T-helper 2 cell (primary cell): ENCODE measurements around the gene INTS7.
"Not testable (repeated sequence)": the region's sequence is repeated elsewhere in the genome, so short reads cannot be mapped to it uniquely, and the experiment has no call there.

Source experiments
- DNase-seq, 5 experiments: peaks; one replicate each; pipeline versions ENCODE4 v3.0.0 to v3.0.0-alpha.2; 2012 to 2022

INTS7 gene

GRCh38 chr1:211932231-211932932, 103.0 kb downstream of the INTS7 start:
- no peak for DNase-seq

- DNase-seq = no peak
Observed at GRCh38 chr1:211929683-211930082, 105.7 kb downstream of the INTS7 start.

GRCh38 chr1:211928993-211929637, 106.2 kb downstream of the INTS7 start:
- no peak for DNase-seq

- no peak for DNase-seq
Observed at GRCh38 chr1:211928290-211928801, 107.0 kb downstream of the INTS7 start.

- peak in 1 of 5 experiments; percentile 9 for DNase-seq
Observed at GRCh38 chr1:211925016-211925415, 110.3 kb downstream of the INTS7 start.

GRCh38 chr1:211924256-211924655, 111.1 kb downstream of the INTS7 start:
- DNase-seq = no peak

- DNase-seq = no peak
Observed at GRCh38 chr1:211923095-211923494, 112.3 kb downstream of the INTS7 start.

- no peak for DNase-seq
Observed at GRCh38 chr1:211921579-211922095, 113.7 kb downstream of the INTS7 start.

GRCh38 chr1:211920602-211921226, 114.6 kb downstream of the INTS7 start:
- DNase-seq = no peak

- no peak for DNase-seq
Observed at GRCh38 chr1:211920141-211920572, 115.2 kb downstream of the INTS7 start.

- DNase-seq = no peak
Observed at GRCh38 chr1:211918843-211919414, 116.4 kb downstream of the INTS7 start.

- not testable (repeated sequence) for DNase-seq
Observed at GRCh38 chr1:211916458-211916857, 118.9 kb downstream of the INTS7 start.

GRCh38 chr1:211915924-211916323, 119.4 kb downstream of the INTS7 start:
- DNase-seq = no peak

- DNase-seq = no peak
Observed at GRCh38 chr1:211912844-211913432, 122.4 kb downstream of the INTS7 start.

GRCh38 chr1:211912038-211912437, 123.3 kb downstream of the INTS7 start:
- no peak for DNase-seq

GRCh38 chr1:211910913-211911485, 124.4 kb downstream of the INTS7 start:
- DNase-seq = no peak

GRCh38 chr1:211910113-211910884, 125.1 kb downstream of the INTS7 start:
- no peak for DNase-seq

- no peak for DNase-seq
Observed at GRCh38 chr1:211909395-211909794, 126.0 kb downstream of the INTS7 start.

GRCh38 chr1:211908951-211909350, 126.4 kb downstream of the INTS7 start:
- DNase-seq = no peak

GRCh38 chr1:211908453-211908852, 126.9 kb downstream of the INTS7 start:
- DNase-seq = no peak

GRCh38 chr1:211903490-211904245, 131.7 kb downstream of the INTS7 start:
- no peak for DNase-seq
